Liver (tissue), 9 donors: Measurements from ENCODE around the gene CADPS. TPM values are rescaled to one million over a fixed set of nuclear protein-coding genes. Genes with fewer than 3 reads are reported as not detected.

Experiments used
- DNase-seq: peaks from one replicate; pipeline ENCODE4 v3.0.0-alpha.2; 2017; ENCODE audit warnings: low spot score
- H3K27ac ChIP-seq, 2 donors: one replicate each; pipeline ENCODE4 v1.7.0; 2013; ENCODE audit warnings: inconsistent platforms in 2 of 2, low read length in 2 of 2, control low read depth in 1 of 2, low read depth in 1 of 2, mild to moderate bottlenecking in 1 of 2
- H3K27me3 ChIP-seq, 4 donors: one replicate each; pipeline versions ENCODE4 v1.6.1 to v1.7.0; 2013; ENCODE audit warnings: low read length in 3 of 4, inconsistent platforms in 1 of 4, mild to moderate bottlenecking in 1 of 4, moderate library complexity in 1 of 4; ENCODE audit not compliant: control insufficient read depth in 4 of 4, insufficient read depth in 4 of 4
- H3K36me3 ChIP-seq, 4 donors: one replicate each; pipeline versions ENCODE4 v1.6.1 to v1.7.0; 2013; ENCODE audit warnings: low read length in 3 of 4, mild to moderate bottlenecking in 3 of 4, low read depth in 1 of 4, moderate library complexity in 1 of 4; ENCODE audit not compliant: control insufficient read depth in 4 of 4, insufficient read depth in 3 of 4
- H3K4me1 ChIP-seq, 4 donors: one replicate each; pipeline versions ENCODE4 v1.6.1 to v1.7.0; 2013; ENCODE audit warnings: low read length in 3 of 4, mild to moderate bottlenecking in 3 of 4, moderate library complexity in 1 of 4; ENCODE audit not compliant: control insufficient read depth in 4 of 4, insufficient read depth in 4 of 4
- H3K4me3 ChIP-seq, 3 donors: one replicate each; pipeline versions ENCODE4 v1.6.1 to v1.7.0; 2013; ENCODE audit warnings: low read length in 3 of 3, control low read depth in 1 of 3, low read depth in 1 of 3, mild to moderate bottlenecking in 1 of 3
- H3K9ac ChIP-seq, 2 donors: one replicate each; pipeline ENCODE4 v1.7.0; 2013; ENCODE audit warnings: low read length in 2 of 2, mild to moderate bottlenecking in 2 of 2, moderate library complexity in 2 of 2, control low read depth in 1 of 2, low read depth in 1 of 2
- H3K9me3 ChIP-seq, 4 donors: one replicate each; pipeline versions ENCODE4 v1.6.1 to v1.7.0; 2013; ENCODE audit warnings: low read length in 3 of 4; ENCODE audit not compliant: control insufficient read depth in 4 of 4
- EGR1 ChIP-seq, 2 donors: IDR thresholded peaks; 2 replicates each; pipeline ENCODE4 v1.6.1; 2016 to 2018; ENCODE audit warnings: antibody characterized with exemption in 2 of 2, low read depth in 2 of 2
- FOXA1 ChIP-seq: IDR thresholded peaks from 2 replicates; pipeline ENCODE4 v1.6.1; 2016; ENCODE audit warnings: antibody characterized with exemption
- FOXA2 ChIP-seq: IDR thresholded peaks from 2 replicates; pipeline ENCODE4 v1.6.1; 2016; ENCODE audit warnings: antibody characterized with exemption
- GABPA ChIP-seq, 2 donors: IDR thresholded peaks in 1 of 2; conservative IDR thresholded peaks in 1 of 2; 2 replicates each; pipeline ENCODE4 v1.6.1; 2016; ENCODE audit warnings: antibody characterized with exemption in 2 of 2, mild to moderate bottlenecking in 1 of 2, moderate library complexity in 1 of 2
- HNF4A ChIP-seq, 2 donors: conservative IDR thresholded peaks; 2 replicates each; pipeline ENCODE4 v1.6.1; 2016; ENCODE audit warnings: antibody characterized with exemption in 2 of 2, mild to moderate bottlenecking in 2 of 2
- HNF4G ChIP-seq: IDR thresholded peaks from 2 replicates; pipeline ENCODE4 v1.6.1; 2016; ENCODE audit warnings: antibody characterized with exemption
- JUND ChIP-seq, 2 donors: IDR thresholded peaks; 2 replicates each; pipeline ENCODE4 v1.6.1; 2016; ENCODE audit warnings: antibody characterized with exemption in 2 of 2
- NR2F2 ChIP-seq: IDR thresholded peaks from 2 replicates; pipeline ENCODE4 v1.6.1; 2016; ENCODE audit warnings: antibody characterized with exemption
- RAD21 ChIP-seq, 2 donors: IDR thresholded peaks; 2 replicates each; pipeline ENCODE4 v1.6.1; 2016; ENCODE audit warnings: antibody characterized with exemption in 2 of 2, mild to moderate bottlenecking in 2 of 2
- RXRA ChIP-seq, 2 donors: IDR thresholded peaks; 2 replicates each; pipeline ENCODE4 v1.6.1; 2017 to 2018; ENCODE audit warnings: antibody characterized with exemption in 2 of 2, mild to moderate bottlenecking in 1 of 2
- SP1 ChIP-seq: IDR thresholded peaks from 2 replicates; pipeline ENCODE4 v1.6.1; 2018; ENCODE audit warnings: antibody characterized with exemption, mild to moderate bottlenecking
- TAF1 ChIP-seq: conservative IDR thresholded peaks from 2 replicates; pipeline ENCODE4 v1.6.1; 2016; ENCODE audit warnings: antibody characterized with exemption, mild to moderate bottlenecking
- YY1 ChIP-seq: IDR thresholded peaks from 2 replicates; pipeline ENCODE4 v1.6.1; 2016; ENCODE audit warnings: antibody characterized with exemption, mild to moderate bottlenecking
- WGBS: extraction: QIAGEN DNeasy Blood & Tissue Kit; methylation state at CpG from one replicate; pipeline ENCODE4 v1.1.7; 2013; 5-methylcytosine and 5-hydroxymethylcytosine counted together
- polyA plus RNA-seq, 2 donors: library from polyadenylated mRNA; stranded (reverse) in 1 of 2; unstranded in 1 of 2; fragments of 200-250 nt in 1 of 2; fragments of >200 nt in 1 of 2; fragmentation: Nextera tagmentation in 1 of 2; extraction: Ambion mirVana in 1 of 2; gene quantifications; one replicate each; pipeline versions ENCODE4 v1.2.1 to v1.2.3, GENCODE V29; 2013 to 2015
- total RNA-seq, 2 donors: library from RNA; depleted of rRNA; stranded (reverse); fragments of >200 nt; gene quantifications; one replicate each; pipeline ENCODE4 v1.2.3, GENCODE V29; 2014
- TF ChIP-seq, protein P1 (sequence below): IDR thresholded peaks from 2 replicates; pipeline ENCODE4 v1.6.1; 2016; ENCODE audit warnings: antibody characterized with exemption
- TF ChIP-seq, protein P2 (sequence below): IDR thresholded peaks from 2 replicates; pipeline ENCODE4 v1.6.1; 2016; ENCODE audit warnings: antibody characterized with exemption
- TF ChIP-seq, protein P3 (sequence below): IDR thresholded peaks from 2 replicates; pipeline ENCODE4 v1.6.1; 2016; ENCODE audit warnings: antibody characterized with exemption, mild to moderate bottlenecking
- TF ChIP-seq, protein P4 (sequence below): IDR thresholded peaks from 2 replicates; pipeline ENCODE4 v1.6.1; 2016; ENCODE audit warnings: antibody characterized with exemption
- TF ChIP-seq, protein P5 (sequence below): fragments of 150-350 bp; IDR thresholded peaks from 2 replicates; pipeline ENCODE4 v1.5.1; 2017; ENCODE audit warnings: improper control_type of control experiment, low read depth, low read length; ENCODE audit not compliant: missing input control
- donor health status: healthy.
- donor health status: healthy.
- donor health status: healthy.
- donor health status: healthy.
- donor health status: healthy.

The CADPS gene
- total and polyA plus RNA-seq, 4 donors = 0.05 to 0.37 (median 0.17) TPM; not detected in 1

DNA sequence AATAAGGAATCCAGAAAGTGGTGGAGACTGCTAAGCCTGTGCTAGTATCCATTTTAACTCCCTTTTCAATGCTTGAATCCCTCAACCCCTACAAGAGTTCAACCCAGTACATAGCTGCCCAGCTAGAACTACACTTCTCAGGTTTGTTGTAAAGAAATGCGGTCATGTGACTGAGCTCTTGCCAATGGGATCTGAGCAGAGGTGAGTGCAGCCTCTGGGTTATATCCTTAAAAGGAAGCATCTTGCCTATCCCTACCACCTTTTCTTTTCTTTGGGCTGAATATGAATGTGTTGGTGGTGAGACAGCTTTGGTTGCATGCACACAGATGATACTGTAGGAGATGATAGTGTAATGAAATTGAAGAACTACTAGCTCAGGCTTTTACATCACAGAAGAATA lies 139.7 kb downstream of the CADPS start:
- H3K4me1 ChIP-seq = no peaks in the 10 kb centered on the region
- DNase-seq = no peak
- H3K9me3 ChIP-seq = no peaks in the 10 kb centered on the region
- TF ChIP-seq NR2F2 (no peak), EGR1 (IDR thresholded peaks at IDR 0.05; ENCODE audit: low read depth in 2 of 2) (no peak), HNF4A (conservative IDR thresholded peaks at IDR 0.05) (no peak), TAF1 (no peak), RAD21 (IDR thresholded peaks at IDR 0.05) (no peak), HNF4G (no peak)
- TF ChIP-seq, protein P1, sequence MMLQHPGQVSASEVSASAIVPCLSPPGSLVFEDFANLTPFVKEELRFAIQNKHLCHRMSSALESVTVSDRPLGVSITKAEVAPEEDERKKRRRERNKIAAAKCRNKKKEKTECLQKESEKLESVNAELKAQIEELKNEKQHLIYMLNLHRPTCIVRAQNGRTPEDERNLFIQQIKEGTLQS = no peak
- TF ChIP-seq, protein P2, sequence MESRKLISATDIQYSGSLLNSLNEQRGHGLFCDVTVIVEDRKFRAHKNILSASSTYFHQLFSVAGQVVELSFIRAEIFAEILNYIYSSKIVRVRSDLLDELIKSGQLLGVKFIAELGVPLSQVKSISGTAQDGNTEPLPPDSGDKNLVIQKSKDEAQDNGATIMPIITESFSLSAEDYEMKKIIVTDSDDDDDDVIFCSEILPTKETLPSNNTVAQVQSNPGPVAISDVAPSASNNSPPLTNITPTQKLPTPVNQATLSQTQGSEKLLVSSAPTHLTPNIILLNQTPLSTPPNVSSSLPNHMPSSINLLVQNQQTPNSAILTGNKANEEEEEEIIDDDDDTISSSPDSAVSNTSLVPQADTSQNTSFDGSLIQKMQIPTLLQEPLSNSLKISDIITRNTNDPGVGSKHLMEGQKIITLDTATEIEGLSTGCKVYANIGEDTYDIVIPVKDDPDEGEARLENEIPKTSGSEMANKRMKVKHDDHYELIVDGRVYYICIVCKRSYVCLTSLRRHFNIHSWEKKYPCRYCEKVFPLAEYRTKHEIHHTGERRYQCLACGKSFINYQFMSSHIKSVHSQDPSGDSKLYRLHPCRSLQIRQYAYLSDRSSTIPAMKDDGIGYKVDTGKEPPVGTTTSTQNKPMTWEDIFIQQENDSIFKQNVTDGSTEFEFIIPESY = no peak
- H3K9ac ChIP-seq = no peak overlapping the region
- H3K4me3 ChIP-seq = no peak overlapping the region
- H3K36me3 ChIP-seq = no peaks in the 10 kb centered on the region
- WGBS = 92% methylated on average over 1 of the region's 1 CpG
- H3K27me3 ChIP-seq = no peaks in the 10 kb centered on the region
- H3K27ac ChIP-seq = no peak overlapping the region

DNA sequence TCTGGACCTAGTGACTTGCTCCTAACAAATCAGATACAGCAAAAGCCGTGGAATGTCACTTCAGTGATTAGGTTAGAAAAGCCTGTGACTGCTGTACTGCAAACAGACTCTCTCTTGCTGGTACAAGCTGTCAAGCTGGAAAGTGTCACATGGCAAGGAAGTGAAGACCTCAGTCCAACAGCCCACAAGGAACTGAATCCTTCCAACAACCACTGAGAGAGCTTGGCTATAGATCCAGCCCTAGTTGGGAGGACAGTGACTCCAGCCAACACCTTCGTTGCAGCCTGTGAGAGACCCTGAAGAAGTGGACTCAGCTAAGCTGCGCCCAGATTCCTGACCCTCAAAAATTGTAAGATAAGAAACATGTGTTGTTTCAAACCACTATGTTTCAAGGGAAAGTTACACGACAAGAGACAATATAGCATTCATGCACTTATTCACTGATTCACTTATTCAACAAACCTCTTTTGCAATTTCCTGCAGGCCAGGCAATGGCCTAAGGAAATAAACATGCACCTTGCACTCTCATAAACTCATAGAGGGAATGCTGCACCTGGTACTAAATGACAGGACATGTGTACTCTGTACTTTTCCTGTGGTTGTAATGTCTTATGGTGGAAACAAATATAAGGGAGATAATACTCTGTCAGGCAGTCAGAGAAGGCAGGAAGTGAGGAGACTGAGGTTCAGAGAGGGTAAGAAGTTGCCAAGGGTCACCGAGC lies 142.9 kb downstream of the CADPS start:
- 73% methylated on average over 5 of the region's 5 CpGs for WGBS
- TF ChIP-seq FOXA1 = no peak
- TF ChIP-seq, protein P2 = no peak
- TF ChIP-seq, protein P3, sequence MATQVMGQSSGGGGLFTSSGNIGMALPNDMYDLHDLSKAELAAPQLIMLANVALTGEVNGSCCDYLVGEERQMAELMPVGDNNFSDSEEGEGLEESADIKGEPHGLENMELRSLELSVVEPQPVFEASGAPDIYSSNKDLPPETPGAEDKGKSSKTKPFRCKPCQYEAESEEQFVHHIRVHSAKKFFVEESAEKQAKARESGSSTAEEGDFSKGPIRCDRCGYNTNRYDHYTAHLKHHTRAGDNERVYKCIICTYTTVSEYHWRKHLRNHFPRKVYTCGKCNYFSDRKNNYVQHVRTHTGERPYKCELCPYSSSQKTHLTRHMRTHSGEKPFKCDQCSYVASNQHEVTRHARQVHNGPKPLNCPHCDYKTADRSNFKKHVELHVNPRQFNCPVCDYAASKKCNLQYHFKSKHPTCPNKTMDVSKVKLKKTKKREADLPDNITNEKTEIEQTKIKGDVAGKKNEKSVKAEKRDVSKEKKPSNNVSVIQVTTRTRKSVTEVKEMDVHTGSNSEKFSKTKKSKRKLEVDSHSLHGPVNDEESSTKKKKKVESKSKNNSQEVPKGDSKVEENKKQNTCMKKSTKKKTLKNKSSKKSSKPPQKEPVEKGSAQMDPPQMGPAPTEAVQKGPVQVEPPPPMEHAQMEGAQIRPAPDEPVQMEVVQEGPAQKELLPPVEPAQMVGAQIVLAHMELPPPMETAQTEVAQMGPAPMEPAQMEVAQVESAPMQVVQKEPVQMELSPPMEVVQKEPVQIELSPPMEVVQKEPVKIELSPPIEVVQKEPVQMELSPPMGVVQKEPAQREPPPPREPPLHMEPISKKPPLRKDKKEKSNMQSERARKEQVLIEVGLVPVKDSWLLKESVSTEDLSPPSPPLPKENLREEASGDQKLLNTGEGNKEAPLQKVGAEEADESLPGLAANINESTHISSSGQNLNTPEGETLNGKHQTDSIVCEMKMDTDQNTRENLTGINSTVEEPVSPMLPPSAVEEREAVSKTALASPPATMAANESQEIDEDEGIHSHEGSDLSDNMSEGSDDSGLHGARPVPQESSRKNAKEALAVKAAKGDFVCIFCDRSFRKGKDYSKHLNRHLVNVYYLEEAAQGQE = no peak
- no peak for TF ChIP-seq FOXA2
- no peak for TF ChIP-seq TAF1
- TF ChIP-seq RXRA (IDR thresholded peaks at IDR 0.05) = no peak
- no peak for TF ChIP-seq JUND (IDR thresholded peaks at IDR 0.05)
- TF ChIP-seq, protein P1 = no peak
- TF ChIP-seq RAD21 (IDR thresholded peaks at IDR 0.05) = no peak
- TF ChIP-seq HNF4G = no peak
- TF ChIP-seq GABPA (IDR thresholded peaks at IDR 0.05 in 1 of 2, conservative IDR thresholded peaks at IDR 0.05 in 1 of 2) = no peak
- TF ChIP-seq NR2F2 = no peak
- no peak for TF ChIP-seq EGR1 (IDR thresholded peaks at IDR 0.05; ENCODE audit: low read depth in 2 of 2)
- no peak for TF ChIP-seq HNF4A (conservative IDR thresholded peaks at IDR 0.05)
- TF ChIP-seq, protein P4, sequence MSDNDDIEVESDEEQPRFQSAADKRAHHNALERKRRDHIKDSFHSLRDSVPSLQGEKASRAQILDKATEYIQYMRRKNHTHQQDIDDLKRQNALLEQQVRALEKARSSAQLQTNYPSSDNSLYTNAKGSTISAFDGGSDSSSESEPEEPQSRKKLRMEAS = no peak
- TF ChIP-seq, protein P5, sequence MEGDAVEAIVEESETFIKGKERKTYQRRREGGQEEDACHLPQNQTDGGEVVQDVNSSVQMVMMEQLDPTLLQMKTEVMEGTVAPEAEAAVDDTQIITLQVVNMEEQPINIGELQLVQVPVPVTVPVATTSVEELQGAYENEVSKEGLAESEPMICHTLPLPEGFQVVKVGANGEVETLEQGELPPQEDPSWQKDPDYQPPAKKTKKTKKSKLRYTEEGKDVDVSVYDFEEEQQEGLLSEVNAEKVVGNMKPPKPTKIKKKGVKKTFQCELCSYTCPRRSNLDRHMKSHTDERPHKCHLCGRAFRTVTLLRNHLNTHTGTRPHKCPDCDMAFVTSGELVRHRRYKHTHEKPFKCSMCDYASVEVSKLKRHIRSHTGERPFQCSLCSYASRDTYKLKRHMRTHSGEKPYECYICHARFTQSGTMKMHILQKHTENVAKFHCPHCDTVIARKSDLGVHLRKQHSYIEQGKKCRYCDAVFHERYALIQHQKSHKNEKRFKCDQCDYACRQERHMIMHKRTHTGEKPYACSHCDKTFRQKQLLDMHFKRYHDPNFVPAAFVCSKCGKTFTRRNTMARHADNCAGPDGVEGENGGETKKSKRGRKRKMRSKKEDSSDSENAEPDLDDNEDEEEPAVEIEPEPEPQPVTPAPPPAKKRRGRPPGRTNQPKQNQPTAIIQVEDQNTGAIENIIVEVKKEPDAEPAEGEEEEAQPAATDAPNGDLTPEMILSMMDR = no peak
- no peak for TF ChIP-seq YY1
- no peak for TF ChIP-seq SP1
- Histone ChIP-seq H3K27ac (no peak overlapping the region), H3K27me3 (peaks cover 0 to 3% (median 0%) of the 10 kb centered on the region in 4 donors), H3K36me3 (no peaks in the 10 kb centered on the region), H3K9ac (no peak overlapping the region), H3K9me3 (no peaks in the 10 kb centered on the region), H3K4me1 (no peaks in the 10 kb centered on the region), H3K4me3 (no peak overlapping the region)
- no peak for DNase-seq
